ENCODE data around the gene BFSP2.

DNA sequence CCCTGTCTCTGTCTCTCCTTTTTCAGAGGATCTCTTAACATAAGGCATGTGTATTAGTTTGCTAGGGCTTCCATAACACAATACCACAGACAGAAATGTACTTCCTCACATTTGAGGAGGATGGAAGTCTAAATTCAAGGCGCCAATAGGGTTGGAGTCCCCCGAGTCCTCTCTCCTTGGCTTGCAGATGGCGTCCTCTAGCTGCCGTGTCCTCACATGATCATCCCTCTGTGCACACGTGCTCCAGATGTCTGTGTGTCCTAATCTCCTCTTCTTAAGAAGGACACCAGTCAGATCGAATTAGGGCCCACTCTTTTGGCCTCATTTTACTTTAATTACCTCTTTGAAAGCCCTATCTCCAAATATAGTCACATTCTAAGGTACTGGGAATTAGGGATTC, 23.0 kb upstream of the BFSP2 start:
- TF ChIP-seq POLR2A (IDR thresholded peaks at IDR 0.05) (no peak), CTCF (IDR thresholded peaks at IDR 0.05) (no peak)
